SH-SY5Y (cell line): Measurements from ENCODE around the gene TMEM143.

Experiments
- GATA2 ChIP-seq: IDR thresholded peaks from 2 replicates; pipeline ENCODE4 v1.6.1; 2011; ENCODE audit warnings: mild to moderate bottlenecking, low read depth, low read length
- GATA3 ChIP-seq: IDR thresholded peaks from 2 replicates; pipeline ENCODE4 v1.6.1; 2011; ENCODE audit warnings: low read depth, mild to moderate bottlenecking, low read length, moderate library complexity

- TF ChIP-seq GATA3 (no peak), GATA2 (no peak)
Observed at GRCh38 chr19:48367855-48368254, 4.1 kb upstream of the TMEM143 start.
